ENCODE data around the gene SLC38A4. TPM values are rescaled to one million over a fixed set of nuclear protein-coding genes. Genes with fewer than 3 reads are reported as not detected.

The SLC38A4 gene
- total RNA-seq, 4 donors from 2014 or later: 1.0 to 5.9 (median 1.7) TPM

DNA sequence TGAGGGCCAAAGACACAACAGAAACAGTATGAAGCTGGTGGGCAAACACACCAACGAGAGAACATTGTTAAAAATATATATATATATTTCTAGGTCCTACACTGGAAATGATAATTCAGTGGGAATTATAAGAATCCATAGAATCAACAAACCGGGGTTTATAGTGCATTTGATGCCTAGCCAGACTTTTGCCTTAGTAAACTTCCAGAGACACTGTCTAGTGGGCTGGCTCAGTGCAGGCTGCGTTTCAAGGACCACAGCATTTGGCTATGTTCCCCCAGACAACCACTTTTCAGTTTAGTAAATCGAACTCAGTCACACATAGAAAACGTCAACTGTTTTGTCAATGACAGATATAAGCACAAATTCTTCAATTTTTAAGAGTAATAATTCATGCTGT is 41.9 kb downstream of the SLC38A4 start:
- Histone ChIP-seq H3K4me1 (no peaks in the 10 kb centered on the region), H3K36me3 (no peaks in the 10 kb centered on the region), H3K4me3 (no peak overlapping the region), H3K9me3 (no peaks in the 10 kb centered on the region), H3K27ac (no peak overlapping the region), H3K27me3 (no peaks in the 10 kb centered on the region)
- no peak for DNase-seq
- no peak for TF ChIP-seq POLR2A (IDR thresholded peaks at IDR 0.05)
- TF ChIP-seq, protein P1, sequence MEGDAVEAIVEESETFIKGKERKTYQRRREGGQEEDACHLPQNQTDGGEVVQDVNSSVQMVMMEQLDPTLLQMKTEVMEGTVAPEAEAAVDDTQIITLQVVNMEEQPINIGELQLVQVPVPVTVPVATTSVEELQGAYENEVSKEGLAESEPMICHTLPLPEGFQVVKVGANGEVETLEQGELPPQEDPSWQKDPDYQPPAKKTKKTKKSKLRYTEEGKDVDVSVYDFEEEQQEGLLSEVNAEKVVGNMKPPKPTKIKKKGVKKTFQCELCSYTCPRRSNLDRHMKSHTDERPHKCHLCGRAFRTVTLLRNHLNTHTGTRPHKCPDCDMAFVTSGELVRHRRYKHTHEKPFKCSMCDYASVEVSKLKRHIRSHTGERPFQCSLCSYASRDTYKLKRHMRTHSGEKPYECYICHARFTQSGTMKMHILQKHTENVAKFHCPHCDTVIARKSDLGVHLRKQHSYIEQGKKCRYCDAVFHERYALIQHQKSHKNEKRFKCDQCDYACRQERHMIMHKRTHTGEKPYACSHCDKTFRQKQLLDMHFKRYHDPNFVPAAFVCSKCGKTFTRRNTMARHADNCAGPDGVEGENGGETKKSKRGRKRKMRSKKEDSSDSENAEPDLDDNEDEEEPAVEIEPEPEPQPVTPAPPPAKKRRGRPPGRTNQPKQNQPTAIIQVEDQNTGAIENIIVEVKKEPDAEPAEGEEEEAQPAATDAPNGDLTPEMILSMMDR (IDR thresholded peaks at IDR 0.05): no peak
- intact Hi-C loops (cut with DNase I; ENCODE audit: low total_unique reads): no loop called here

GRCh38 chr12:46779879-46780278 is 45.9 kb downstream of the SLC38A4 start:
- H3K27me3 ChIP-seq: no peaks in the 10 kb centered on the region
- intact Hi-C loops (cut with DNase I; ENCODE audit: low total_unique reads): no loop called here
- no peaks in the 10 kb centered on the region for H3K36me3 ChIP-seq
- no peak for DNase-seq
- H3K27ac ChIP-seq: no peak overlapping the region
- no peaks in the 10 kb centered on the region for H3K4me1 ChIP-seq
- H3K4me3 ChIP-seq: no peak overlapping the region
- TF ChIP-seq, protein P1 (IDR thresholded peaks at IDR 0.05): no peak
- TF ChIP-seq POLR2A (IDR thresholded peaks at IDR 0.05): no peak
- H3K9me3 ChIP-seq: no peaks in the 10 kb centered on the region

- Histone ChIP-seq H3K9me3 (no peaks in the 10 kb centered on the region), H3K36me3 (no peaks in the 10 kb centered on the region), H3K27me3 (no peaks in the 10 kb centered on the region), H3K27ac (no peak overlapping the region), H3K4me1 (no peaks in the 10 kb centered on the region), H3K4me3 (no peak overlapping the region)
- intact Hi-C loops (cut with DNase I; ENCODE audit: low total_unique reads): no loop called here
- TF ChIP-seq, protein P1 (IDR thresholded peaks at IDR 0.05): no peak
- TF ChIP-seq POLR2A (IDR thresholded peaks at IDR 0.05): no peak
- no peak for DNase-seq
Measured at GRCh38 chr12:46779063-46779462, 46.7 kb downstream of the SLC38A4 start.

DNA sequence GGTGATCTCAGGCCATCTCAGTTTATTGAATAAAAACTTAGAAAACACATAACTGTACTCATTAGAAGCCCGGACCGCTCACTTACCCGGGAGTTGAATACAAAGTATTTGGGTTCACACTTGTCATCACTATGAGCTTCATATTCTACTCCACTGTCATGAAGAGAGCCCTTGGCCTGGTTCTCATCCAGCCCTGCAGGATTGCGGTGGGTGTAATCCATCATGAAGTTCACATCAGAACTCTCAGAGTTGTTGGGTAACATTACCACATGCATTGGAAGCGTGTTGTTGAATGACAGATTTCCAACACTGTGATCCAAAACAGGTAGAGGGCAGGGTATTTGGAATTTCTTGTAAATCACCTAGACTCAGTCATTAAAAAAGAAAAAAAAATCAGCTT is 47.4 kb downstream of the SLC38A4 start:
- DNase-seq: no peak
- H3K36me3 ChIP-seq: no peaks in the 10 kb centered on the region
- TF ChIP-seq POLR2A (IDR thresholded peaks at IDR 0.05): no peak
- TF ChIP-seq, protein P1 (IDR thresholded peaks at IDR 0.05): no peak

GRCh38 chr12:46777587-46777986 is 48.2 kb downstream of the SLC38A4 start:
- TF ChIP-seq, protein P1 (IDR thresholded peaks at IDR 0.05): no peak
- no peak for TF ChIP-seq POLR2A (IDR thresholded peaks at IDR 0.05)
- H3K4me1 ChIP-seq: no peaks in the 10 kb centered on the region
- DNase-seq: no peak
- intact Hi-C loops (cut with DNase I; ENCODE audit: low total_unique reads): no loop called here
- no peaks in the 10 kb centered on the region for H3K27me3 ChIP-seq
- H3K9me3 ChIP-seq: no peaks in the 10 kb centered on the region
- no peak overlapping the region for H3K4me3 ChIP-seq
- H3K27ac ChIP-seq: no peak overlapping the region
- no peaks in the 10 kb centered on the region for H3K36me3 ChIP-seq

More for the DNA sequence above, 47.4 kb downstream of the SLC38A4 start:
- no peaks in the 10 kb centered on the region for H3K4me1 ChIP-seq
- intact Hi-C loops (cut with DNase I; ENCODE audit: low total_unique reads): no loop called here
- no peak overlapping the region for H3K27ac ChIP-seq
- no peaks in the 10 kb centered on the region for H3K27me3 ChIP-seq
- no peak overlapping the region for H3K4me3 ChIP-seq
- no peaks in the 10 kb centered on the region for H3K9me3 ChIP-seq
